DOHH2 (cell line): ENCODE measurements around the gene RASL12.
A peak's percentile ranks its signal among the peaks of the same experiment; 100 is the strongest.

ENCODE experiments used
- EZH2phosphoT487 ChIP-seq: fragments of 200-600 bp; sonication (generic); IDR thresholded peaks from 2 replicates; pipeline ENCODE4 v1.6.1; 2017; ENCODE audit warnings: borderline replicate concordance, mild to moderate bottlenecking, antibody characterized with exemption, low read length, moderate library complexity, mixed read lengths
- TF ChIP-seq, protein P1 (sequence below): fragments of 200-600 bp; sonication (generic); IDR thresholded peaks from one replicate; pipeline ENCODE4 v1.5.1; 2014; ENCODE audit warnings: antibody characterized with exemption, mild to moderate bottlenecking, low read depth, low read length; ENCODE audit not compliant: poor library complexity, severe bottlenecking

DNA sequence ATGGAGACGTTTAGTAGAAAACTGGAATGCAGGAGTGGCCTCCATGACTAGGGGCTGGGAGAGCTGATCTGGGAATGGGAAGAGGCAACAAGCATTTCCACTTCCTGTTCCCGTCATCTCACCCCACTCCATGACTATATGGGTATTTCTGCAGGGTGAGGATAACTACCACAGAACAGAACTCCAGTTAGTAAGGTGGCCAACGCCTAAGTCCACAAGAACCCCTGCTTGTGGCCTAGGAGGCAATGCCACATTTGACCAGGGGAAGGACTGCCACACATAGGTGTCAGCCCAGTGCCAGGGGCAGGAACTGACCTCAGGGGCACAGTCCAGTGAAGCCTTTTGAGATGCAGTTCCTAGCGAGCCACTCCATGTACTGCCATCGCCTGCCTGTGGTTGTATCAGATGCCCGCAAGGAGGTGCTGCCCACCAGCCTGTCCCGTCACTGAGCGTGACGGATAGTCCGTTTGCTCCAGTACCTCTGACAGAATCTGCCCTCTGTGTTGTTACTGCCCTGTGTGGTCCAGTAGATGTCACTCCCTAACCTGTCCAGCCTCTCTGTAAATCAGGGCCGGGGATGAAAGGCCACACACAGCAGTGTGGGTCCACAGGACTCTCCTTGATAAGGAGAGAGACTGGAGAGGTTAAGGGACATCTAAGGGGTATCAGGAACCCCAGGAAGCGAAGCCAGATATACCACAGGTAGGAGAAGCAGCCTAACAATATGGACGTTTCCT, 34.8 kb downstream of the RASL12 start:
- TF ChIP-seq, protein P1, sequence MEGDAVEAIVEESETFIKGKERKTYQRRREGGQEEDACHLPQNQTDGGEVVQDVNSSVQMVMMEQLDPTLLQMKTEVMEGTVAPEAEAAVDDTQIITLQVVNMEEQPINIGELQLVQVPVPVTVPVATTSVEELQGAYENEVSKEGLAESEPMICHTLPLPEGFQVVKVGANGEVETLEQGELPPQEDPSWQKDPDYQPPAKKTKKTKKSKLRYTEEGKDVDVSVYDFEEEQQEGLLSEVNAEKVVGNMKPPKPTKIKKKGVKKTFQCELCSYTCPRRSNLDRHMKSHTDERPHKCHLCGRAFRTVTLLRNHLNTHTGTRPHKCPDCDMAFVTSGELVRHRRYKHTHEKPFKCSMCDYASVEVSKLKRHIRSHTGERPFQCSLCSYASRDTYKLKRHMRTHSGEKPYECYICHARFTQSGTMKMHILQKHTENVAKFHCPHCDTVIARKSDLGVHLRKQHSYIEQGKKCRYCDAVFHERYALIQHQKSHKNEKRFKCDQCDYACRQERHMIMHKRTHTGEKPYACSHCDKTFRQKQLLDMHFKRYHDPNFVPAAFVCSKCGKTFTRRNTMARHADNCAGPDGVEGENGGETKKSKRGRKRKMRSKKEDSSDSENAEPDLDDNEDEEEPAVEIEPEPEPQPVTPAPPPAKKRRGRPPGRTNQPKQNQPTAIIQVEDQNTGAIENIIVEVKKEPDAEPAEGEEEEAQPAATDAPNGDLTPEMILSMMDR, result peak; percentile 82
- no peak for TF ChIP-seq EZH2phosphoT487
